Astrocyte of the cerebellum (primary cell): ENCODE data around the gene ELOA2.
"Not testable (repeated sequence)": the region's sequence is repeated elsewhere in the genome, so short reads cannot be mapped to it uniquely, and the experiment has no call there.

Experiments
- DNase-seq: peaks from one replicate; pipeline ENCODE4 v3.0.0-alpha.2; 2011; ENCODE audit warnings: low read depth
- H3K4me3 ChIP-seq: 2 replicates; pipeline ENCODE4 v1.5.1; 2011; ENCODE audit warnings: mild to moderate bottlenecking, low read depth, low read length, moderate library complexity
- CTCF ChIP-seq: IDR thresholded peaks from 2 replicates; pipeline ENCODE4 v1.5.1; 2012; ENCODE audit warnings: low read length, low read depth, moderate library complexity, mild to moderate bottlenecking; ENCODE audit errors: missing control alignments
- in situ Hi-C: cut with HindIII; loops from 2 replicates; pipeline ENCODE4 v1.10.0; 2017; ENCODE audit warnings: low sequenced_read_pairs

The ELOA2 gene

GRCh38 chr18:47032945-47033344 is 2.5 kb downstream of the ELOA2 start:
- TF ChIP-seq CTCF: no peak
- H3K4me3 ChIP-seq: no peak overlapping the region
- DNase-seq: no peak
- in situ Hi-C loops: no loop called here

DNA sequence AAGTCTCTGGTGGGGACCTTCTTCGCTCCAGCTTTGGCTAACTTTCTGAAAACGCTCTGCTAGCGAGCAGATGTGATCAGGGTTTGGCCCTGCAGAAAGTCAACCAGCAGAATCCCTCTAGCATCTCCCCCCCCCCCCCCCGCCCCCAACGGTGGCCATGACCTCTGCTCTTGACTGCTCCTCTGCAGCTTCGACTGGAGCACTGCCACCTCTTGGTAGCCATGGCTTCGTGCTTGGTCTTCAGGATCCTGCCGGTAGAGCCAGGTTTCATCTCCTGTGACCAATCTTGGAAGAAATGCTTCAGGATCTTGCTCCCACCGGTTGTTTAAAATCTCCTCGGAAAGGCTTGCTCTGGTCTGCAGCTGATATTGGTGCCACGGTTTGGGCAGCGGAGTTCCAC is 4.5 kb downstream of the ELOA2 start:
- H3K4me3 ChIP-seq, DNase-seq, in situ Hi-C loops: not testable (repeated sequence)

DNA sequence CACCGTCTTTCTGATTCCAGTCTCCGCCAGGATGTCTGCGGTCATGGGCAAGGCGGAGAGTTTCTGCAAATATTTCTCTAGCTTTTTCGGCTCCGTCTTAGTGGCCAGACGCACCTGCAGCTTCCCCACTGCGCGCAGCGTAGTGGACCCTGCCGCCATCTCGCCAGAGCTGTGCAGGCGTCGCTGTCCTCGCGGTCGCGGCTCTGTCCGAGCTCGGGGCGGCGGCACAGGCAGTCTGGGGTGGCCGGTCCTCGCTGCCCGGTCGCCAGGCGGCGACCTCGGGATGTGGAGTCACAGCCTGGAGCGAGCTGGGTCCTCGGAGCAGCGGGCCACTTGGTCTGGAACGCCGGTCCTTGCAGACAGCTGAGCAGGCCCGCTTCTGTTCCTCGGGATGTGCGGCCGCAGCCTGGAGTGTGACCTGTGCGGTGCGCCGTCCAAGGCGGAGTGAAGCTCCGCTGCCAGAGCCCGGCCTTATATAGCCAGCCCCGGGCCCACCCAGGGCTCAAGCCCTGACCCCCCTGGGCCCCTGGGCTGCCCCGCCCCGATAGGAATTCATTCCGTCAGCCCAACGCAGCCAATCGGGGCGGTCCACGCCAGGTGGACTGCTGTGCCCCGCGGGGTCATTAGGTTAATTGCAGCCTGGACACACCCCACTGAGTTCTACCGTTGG is 5.6 kb downstream of the ELOA2 start:
- DNase-seq, in situ Hi-C loops, H3K4me3 ChIP-seq: not testable (repeated sequence)

- H3K4me3 ChIP-seq, in situ Hi-C loops, DNase-seq: not testable (repeated sequence)
Observed at GRCh38 chr18:47028738-47029137, 6.7 kb downstream of the ELOA2 start.

GRCh38 chr18:47025557-47026174 is 9.8 kb downstream of the ELOA2 start:
- DNase-seq, H3K4me3 ChIP-seq, in situ Hi-C loops: not testable (repeated sequence)

GRCh38 chr18:47023769-47024465 is 11.5 kb downstream of the ELOA2 start:
- H3K4me3 ChIP-seq, DNase-seq, in situ Hi-C loops: not testable (repeated sequence)

GRCh38 chr18:47022821-47023220 is 12.6 kb downstream of the ELOA2 start:
- in situ Hi-C loops, DNase-seq: not testable (repeated sequence)

GRCh38 chr18:47020757-47021156 is 14.7 kb downstream of the ELOA2 start:
- H3K4me3 ChIP-seq, DNase-seq, in situ Hi-C loops: not testable (repeated sequence)

More at GRCh38 chr18:47022821-47023220, 12.6 kb downstream of the ELOA2 start:
- not testable (repeated sequence) for H3K4me3 ChIP-seq

DNA sequence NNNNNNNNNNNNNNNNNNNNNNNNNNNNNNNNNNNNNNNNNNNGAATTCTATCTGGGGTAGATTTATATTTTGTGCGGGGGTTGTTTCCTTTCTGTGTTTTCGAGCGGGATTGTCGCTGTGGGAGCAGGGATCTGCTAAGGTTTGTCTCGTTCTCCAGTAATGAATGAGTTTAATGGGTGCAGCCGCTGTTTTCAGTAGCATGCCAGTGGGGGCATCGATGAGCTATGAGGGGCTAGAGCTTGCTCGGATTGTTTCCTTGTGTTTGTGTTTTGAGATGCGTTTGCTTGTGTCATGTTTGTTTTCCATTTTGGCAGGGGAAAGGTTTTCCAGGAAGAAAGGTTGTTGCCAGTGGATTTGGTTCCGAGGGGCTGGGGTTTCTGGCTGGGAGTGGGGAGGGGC is 15.6 kb downstream of the ELOA2 start:
- DNase-seq, in situ Hi-C loops: not testable (repeated sequence)

More for the DNA sequence above, 15.6 kb downstream of the ELOA2 start:
- not testable (repeated sequence) for H3K4me3 ChIP-seq
